Activated T-cell treated with anti-CD3 and anti-CD28 coated beads, Interleukin-2, amount 50 U/mL, for 72 hours (primary cell): ENCODE data around the gene COTL1. TPM values are rescaled to one million over a fixed set of nuclear protein-coding genes. Genes with fewer than 3 reads are reported as not detected.

Experiments
- ATAC-seq, 2 donors: fragments of 150-1000 bp; cut with Tn5 transposase; replicated peaks in 1 of 2; 2 replicates each; pipeline ENCODE4 v1.10.0; 2021; ENCODE audit warnings: moderate library complexity in 2 of 2, mild to moderate bottlenecking in 1 of 2
- DNase-seq, 2 donors: peaks; one replicate each; pipeline ENCODE4 v3.0.0; 2021 to 2022; ENCODE audit warnings: mixed read lengths in 1 of 2
- H3K27ac Mint-ChIP-seq: one replicate; pipeline ENCODE4 v1.8.0; 2022; ENCODE audit warnings: mild to moderate bottlenecking, moderate library complexity, mixed read lengths
- H3K27me3 Mint-ChIP-seq: one replicate; pipeline ENCODE4 v1.8.0; 2022; ENCODE audit warnings: low read depth, mixed read lengths
- H3K36me3 Mint-ChIP-seq, 2 donors: one replicate each; pipeline ENCODE4 v1.8.0; 2022; ENCODE audit warnings: mixed read lengths in 2 of 2, mild to moderate bottlenecking in 1 of 2; ENCODE audit not compliant: insufficient read depth in 2 of 2
- H3K4me1 Mint-ChIP-seq: one replicate; pipeline ENCODE4 v1.8.0; 2022; ENCODE audit warnings: low read depth, mixed read lengths
- H3K4me3 Mint-ChIP-seq, 2 donors: one replicate each; pipeline ENCODE4 v1.8.0; 2022; ENCODE audit warnings: mild to moderate bottlenecking in 2 of 2, mixed read lengths in 2 of 2, moderate library complexity in 2 of 2
- H3K9me3 Mint-ChIP-seq, 2 donors: one replicate each; pipeline ENCODE4 v1.8.0; 2022; ENCODE audit warnings: mixed read lengths in 2 of 2
- total RNA-seq, 2 donors: library from RNA; stranded (reverse); gene quantifications; one replicate each; pipeline ENCODE4 v1.2.3, GENCODE V29; 2022

The COTL1 gene
- total RNA-seq, 2 donors from 2014 or later, result 353 to 529 TPM

DNA sequence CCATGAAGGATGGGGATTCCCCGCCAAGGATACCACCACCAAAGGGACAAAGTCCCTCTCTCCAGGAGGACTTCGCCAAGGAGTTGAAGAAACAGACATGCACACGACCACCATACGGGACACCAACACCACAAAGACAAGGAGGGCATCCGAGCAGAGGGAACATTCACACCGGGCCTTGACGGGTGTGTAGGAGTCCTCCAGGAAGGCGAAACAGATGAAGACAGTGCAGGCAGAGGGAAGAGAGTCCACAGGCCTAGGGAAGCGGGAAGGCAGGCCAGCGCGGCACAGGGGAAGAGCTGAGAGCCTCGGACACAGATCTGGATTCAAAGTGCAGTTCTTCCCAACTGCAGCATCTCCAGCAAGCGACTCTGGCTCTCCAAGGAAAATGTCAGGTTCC is 10.8 kb downstream of the COTL1 start:
- Mint-ChIP-seq H3K4me1 (peaks cover 97% of the 10 kb centered on the region), H3K36me3 (peaks cover 15 to 42% of the 10 kb centered on the region in 2 donors), H3K27me3 (no peaks in the 10 kb centered on the region), H3K4me3 (peak overlapping the region; percentile 66 to 69), H3K9me3 (peaks cover 0 to 11% of the 10 kb centered on the region in 2 donors), H3K27ac (peak overlapping the region; percentile 25)
- ATAC-seq, result no peak
- DNase-seq, result no peak

DNA sequence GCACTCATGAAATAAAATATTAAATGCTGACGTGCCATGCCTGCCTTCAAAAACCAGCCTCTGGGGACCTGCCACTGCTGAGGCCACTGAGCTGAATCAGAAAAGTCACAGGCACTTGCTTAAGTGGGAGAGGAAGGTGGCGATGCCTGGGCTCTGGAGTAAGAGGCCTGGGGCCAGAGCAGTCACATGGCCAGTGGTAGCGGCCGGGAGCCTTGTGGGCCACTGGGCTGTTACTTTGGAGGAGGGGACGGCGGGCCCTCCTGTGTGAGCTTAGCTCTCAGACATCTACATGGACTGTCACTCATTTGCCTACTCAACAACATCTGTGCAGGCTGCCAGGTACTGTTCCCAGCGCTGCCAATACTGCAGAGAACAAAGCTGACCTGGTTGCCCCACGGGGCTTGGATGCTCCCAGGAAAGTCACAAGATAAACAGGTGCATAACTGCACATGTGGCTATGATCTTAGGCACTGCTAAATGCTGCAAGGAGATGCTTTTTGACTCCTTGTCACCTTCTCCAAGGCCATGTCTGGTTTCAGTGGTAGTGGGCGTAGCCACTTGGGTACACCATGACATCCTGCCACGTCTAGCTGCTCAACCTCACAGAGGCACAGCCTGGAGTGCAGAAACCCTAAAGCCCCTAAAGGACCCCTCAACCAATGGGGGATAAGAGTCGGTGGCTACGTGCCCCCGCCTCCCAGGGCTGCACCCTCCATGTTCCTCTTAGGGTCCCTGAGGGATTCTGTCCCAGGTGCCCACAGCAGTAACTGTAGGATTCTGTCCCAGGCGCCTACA is 11.6 kb downstream of the COTL1 start:
- Mint-ChIP-seq H3K36me3 (peaks cover 13 to 36% of the 10 kb centered on the region in 2 donors), H3K27ac (peak overlapping the region; percentile 25), H3K4me3 (peak overlapping the region; percentile 66 to 69), H3K27me3 (no peaks in the 10 kb centered on the region), H3K4me1 (peaks cover 97% of the 10 kb centered on the region), H3K9me3 (peaks cover 0 to 9% of the 10 kb centered on the region in 2 donors)
- peak; percentile 47 to 68 for ATAC-seq
- DNase-seq, result peak; percentile 55 to 57

DNA sequence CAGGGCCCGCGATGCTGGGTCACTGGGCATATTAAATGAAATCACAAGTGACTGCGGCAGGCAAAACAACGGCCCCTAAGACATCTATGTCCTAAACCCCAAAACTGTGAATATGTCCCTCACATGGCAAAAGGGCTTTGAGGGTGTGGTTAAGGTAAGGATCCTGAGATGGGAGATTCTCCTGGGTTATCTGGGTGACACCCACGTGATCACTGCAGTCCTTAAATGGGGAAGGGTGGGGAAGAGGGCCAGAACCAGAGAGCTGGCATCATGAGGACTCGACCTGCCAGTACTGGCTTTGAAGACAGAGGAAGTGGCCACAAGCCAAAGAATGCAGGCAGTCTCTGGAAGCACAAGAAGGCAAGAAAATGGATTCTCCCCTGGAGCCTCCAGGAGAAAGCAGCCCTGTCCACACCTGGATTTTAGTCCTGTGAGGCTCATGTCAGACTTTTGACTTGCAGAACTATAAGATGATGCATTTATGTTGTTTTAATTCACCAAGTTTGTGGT is 12.5 kb downstream of the COTL1 start:
- peaks cover 8 to 27% of the 10 kb centered on the region in 2 donors for H3K36me3 Mint-ChIP-seq
- H3K27me3 Mint-ChIP-seq, result no peaks in the 10 kb centered on the region
- peaks cover 0 to 2% of the 10 kb centered on the region in 2 donors for H3K9me3 Mint-ChIP-seq
- no peak overlapping the region for H3K27ac Mint-ChIP-seq
- no peak for DNase-seq
- peak overlapping the region in 1 of 2 donors; percentile 10 for H3K4me3 Mint-ChIP-seq
- H3K4me1 Mint-ChIP-seq, result peaks cover 97% of the 10 kb centered on the region
- no peak for ATAC-seq

DNA sequence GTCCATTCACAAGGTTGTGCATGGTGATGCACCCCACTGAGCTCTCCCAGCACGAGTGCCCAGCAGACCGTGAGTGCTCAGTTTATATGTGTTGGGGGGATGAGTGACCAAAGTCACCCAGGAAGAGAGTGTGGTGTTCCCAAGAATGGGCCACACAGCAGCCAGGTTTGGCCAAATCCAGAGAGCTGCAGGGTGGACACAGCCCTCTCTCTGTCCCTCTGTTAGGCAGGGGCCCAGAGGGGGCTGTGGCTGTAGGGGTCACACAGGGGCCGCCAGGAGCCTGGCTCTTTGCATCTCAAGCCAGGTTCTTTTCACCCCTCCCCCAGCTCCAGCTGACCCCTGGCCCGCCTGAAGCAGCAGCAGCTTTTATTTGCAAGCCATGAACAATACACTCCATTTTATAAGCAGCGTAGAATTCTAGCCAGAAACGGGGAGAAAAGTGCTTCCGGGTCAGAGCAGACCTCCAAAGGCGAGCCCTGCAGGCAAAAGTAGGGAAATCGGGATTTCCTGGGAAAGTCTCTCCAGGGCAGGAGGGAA is 13.3 kb downstream of the COTL1 start:
- Mint-ChIP-seq H3K9me3 (no peaks in the 10 kb centered on the region), H3K4me3 (peak overlapping the region; percentile 64 to 78), H3K4me1 (peaks cover 97% of the 10 kb centered on the region), H3K36me3 (peaks cover 3 to 20% of the 10 kb centered on the region in 2 donors), H3K27ac (peak overlapping the region; percentile 81), H3K27me3 (no peaks in the 10 kb centered on the region)
- ATAC-seq, result no peak
- no peak for DNase-seq

DNA sequence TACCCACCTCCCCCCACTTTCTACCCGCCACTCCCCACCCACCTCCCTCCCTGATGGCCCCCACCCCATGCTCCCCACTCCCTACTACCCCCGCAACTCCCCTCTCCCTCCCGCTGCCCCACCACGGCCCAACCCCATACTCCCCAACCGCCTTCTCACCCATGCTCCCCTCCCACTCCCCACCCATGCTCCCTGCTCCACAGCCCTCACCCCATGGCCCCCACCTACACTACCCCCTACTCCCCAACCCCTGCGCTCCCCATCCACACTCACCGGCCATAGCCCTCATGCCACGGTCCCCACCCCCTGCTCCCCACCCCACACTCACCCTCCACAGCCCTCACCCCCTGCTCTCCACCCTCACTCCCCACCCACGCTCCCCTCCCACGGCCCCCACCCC is 13.9 kb downstream of the COTL1 start:
- peaks cover 97% of the 10 kb centered on the region for H3K4me1 Mint-ChIP-seq
- ATAC-seq (no peak), DNase-seq (no peak)
- H3K9me3 Mint-ChIP-seq, result no peaks in the 10 kb centered on the region
- peak overlapping the region; percentile 76 to 78 for H3K4me3 Mint-ChIP-seq
- H3K27ac Mint-ChIP-seq, result peak overlapping the region; percentile 81
- H3K27me3 Mint-ChIP-seq, result no peaks in the 10 kb centered on the region
- peaks cover 4 to 19% of the 10 kb centered on the region in 2 donors for H3K36me3 Mint-ChIP-seq

DNA sequence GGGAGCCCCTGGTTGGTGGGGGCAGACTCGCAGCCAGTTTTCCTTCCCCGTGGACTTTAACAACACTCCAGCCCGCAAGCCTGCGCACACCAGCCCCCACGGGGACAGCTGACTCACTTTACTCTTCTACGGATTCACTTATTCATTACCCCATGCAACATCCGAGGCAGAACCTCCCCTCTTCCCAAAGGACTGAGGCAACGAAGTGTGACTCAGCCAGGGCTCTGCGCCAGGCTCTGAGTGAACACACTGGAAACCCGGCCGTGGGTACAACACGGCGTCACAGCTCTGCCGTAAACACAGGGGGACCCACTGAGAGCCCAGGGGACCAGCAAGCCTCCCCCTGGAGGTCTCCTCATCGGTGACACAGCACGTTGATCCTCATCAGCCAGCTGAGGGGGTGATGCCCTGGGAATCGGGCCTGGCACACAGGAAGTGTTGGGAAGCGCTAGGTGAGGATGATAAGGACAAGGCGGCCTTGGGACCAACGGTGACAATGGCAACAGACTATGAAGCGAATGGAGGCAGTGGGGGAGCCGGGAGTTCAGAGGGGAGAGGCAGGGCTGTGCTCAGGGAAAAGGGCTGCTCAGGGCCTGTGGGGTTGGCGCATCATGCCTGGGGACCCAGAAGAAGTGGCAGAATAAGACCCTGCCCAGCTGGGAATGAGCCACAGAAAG is 14.6 kb downstream of the COTL1 start:
- Mint-ChIP-seq H3K27ac (peak overlapping the region; percentile 94), H3K4me1 (peaks cover 93% of the 10 kb centered on the region), H3K36me3 (peaks cover 4 to 15% of the 10 kb centered on the region in 2 donors), H3K4me3 (peak overlapping the region; percentile 76 to 81), H3K27me3 (no peaks in the 10 kb centered on the region), H3K9me3 (no peaks in the 10 kb centered on the region)
- DNase-seq (peak; percentile 45 to 55), ATAC-seq (peak in 1 of 2 donors; percentile 33)

DNA sequence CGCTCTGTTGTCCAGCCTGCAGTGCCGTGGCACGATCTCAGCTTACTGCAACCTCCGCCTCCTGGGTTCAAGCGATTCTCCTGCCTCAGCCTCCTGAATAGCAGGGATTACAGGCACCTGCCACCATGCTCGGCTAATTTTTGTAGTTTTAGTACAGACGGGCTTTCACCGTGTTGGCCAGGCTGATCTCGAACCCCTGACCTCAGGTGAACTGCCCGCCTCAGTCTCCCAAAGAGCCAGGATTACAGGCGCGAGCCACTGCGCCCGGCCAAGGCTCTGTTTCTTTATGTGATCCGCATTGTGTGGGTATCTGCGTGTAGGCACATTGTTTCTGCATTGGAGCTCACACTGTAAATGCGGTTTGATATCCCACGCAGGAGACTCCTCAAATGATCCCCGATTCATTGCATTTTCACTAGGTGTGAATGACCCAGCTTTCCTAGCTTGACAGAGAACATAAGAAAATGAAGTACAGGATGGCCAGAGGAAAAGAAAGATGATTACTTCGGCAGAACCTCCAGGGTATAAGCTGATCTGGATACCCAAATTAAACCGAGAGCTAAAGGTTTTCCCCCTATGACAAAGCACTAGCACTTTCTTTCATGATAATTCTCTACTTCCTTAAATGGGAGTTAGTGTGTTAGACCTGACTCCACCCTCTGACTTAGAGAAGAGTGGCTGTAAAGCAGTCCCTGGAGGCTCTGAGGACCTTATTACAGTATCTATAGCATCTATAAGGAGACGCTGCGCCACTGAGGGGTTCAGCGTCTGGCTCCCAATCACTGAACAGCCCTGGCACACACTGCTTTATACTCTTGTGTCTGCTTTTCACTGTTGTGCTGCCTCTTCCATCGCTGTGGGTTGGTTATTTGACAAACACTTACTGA is 17.3 kb downstream of the COTL1 start:
- H3K4me1 Mint-ChIP-seq, result peaks cover 93% of the 10 kb centered on the region
- DNase-seq (no peak), ATAC-seq (peak; percentile 63 to 69)
- H3K27ac Mint-ChIP-seq, result peak overlapping the region; percentile 96
- H3K27me3 Mint-ChIP-seq, result no peaks in the 10 kb centered on the region
- H3K4me3 Mint-ChIP-seq, result peak overlapping the region; percentile 85 to 90
- peaks cover 4 to 13% of the 10 kb centered on the region in 2 donors for H3K36me3 Mint-ChIP-seq
- H3K9me3 Mint-ChIP-seq, result no peaks in the 10 kb centered on the region

DNA sequence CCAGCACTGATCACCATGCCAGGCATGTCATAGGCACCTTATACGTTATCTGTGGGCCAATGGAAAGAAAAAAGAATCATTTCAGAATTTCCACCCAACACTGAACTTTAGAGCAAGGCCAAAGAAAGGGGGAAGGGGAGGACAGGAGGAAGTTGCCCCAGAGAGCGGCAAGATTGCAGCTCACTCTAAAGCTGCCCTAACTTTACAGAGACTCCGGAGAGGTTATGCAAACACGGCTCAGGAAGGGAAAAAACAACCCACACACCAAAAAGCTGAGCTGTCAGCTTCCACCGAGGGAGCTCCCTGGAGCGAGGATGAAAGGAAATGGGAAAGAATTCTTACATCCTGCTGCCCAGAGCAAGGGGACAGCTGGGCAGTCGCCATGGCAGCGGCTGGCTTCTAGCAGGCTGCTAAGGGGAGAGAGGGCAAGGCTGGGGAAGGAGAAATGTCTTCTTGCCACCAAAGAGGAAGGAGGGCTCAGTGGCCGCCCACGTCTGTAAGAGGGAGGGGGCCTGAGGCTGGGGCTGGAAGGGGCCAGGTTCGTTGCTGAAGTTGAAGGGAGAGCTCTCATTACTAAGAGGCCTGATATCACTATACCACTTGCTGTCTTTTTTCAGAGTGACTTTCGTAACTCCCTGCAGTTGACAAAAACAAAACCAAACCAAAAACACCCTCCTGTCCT is 18.2 kb downstream of the COTL1 start:
- Mint-ChIP-seq H3K36me3 (peaks cover 4 to 13% of the 10 kb centered on the region in 2 donors), H3K4me3 (peak overlapping the region; percentile 85 to 90), H3K27ac (peak overlapping the region; percentile 96), H3K9me3 (no peaks in the 10 kb centered on the region), H3K4me1 (peaks cover 93% of the 10 kb centered on the region), H3K27me3 (no peaks in the 10 kb centered on the region)
- ATAC-seq (peak; percentile 65 to 75), DNase-seq (peak; percentile 79 to 87)

DNA sequence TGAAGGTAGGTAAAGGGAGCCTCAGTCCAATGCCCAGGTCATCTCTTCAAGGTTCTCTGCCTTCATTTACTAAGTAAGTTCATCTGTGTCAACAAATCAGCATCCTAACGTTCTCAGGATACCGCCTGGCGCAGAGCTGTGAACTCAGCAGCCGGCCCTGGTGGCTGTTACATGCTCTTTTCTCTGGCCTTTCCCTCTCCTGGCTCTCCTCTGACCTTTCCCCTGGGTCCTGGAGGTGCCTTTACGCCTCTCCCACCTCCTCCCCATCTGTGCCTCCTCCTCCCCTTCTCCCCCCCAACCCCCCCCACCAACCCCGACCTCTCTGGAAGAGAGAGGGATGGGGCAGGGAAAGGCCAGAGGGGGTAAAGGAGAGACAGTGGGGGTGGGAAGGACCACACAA is 19.5 kb downstream of the COTL1 start:
- Mint-ChIP-seq H3K27ac (peak overlapping the region; percentile 64), H3K27me3 (no peaks in the 10 kb centered on the region), H3K36me3 (peaks cover 9 to 17% of the 10 kb centered on the region in 2 donors), H3K9me3 (no peaks in the 10 kb centered on the region), H3K4me1 (peaks cover 96% of the 10 kb centered on the region), H3K4me3 (peak overlapping the region; percentile 61 to 76)
- ATAC-seq (no peak), DNase-seq (no peak)

DNA sequence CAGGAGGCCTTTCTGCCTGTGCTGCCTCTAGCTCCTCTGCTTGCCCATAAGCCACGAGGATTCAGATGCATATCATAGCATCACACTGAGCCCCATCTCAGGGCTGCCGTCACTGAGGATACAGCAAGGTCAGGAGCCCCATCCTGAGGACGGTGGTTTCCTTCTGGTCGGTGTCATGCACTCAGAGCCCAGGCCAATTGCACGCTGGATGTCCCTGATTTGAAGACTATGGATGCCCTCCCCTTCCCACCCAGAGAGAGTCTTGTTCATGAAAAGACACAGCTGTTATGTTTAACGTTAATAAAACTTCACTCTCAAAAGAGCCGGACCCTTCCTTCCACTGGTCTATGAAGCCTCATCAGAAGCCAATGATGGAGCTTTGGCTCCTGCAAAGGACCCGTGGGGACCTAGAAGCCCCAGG is 19.9 kb downstream of the COTL1 start:
- ATAC-seq, result peak; percentile 8 to 23

DNA sequence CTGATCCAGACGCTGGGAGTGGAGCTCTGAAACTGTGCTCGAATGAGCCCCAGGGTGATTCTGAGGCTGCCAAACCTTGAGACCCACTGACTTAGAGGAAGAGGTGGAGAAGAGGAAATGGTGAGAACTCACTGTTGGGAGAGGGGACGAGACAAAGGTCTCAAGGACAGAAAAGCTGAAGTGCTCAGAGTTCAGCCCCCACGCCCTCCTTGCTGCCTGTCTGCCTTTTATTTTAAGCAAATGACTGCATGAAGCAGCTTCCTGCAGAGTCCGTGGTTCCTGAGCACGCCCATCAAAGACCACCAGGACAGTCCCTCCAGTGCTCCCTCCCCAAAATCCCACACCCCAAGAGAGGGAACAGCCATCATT is 20.4 kb downstream of the COTL1 start:
- Mint-ChIP-seq H3K27ac (peak overlapping the region; percentile 64), H3K4me1 (peaks cover 96% of the 10 kb centered on the region), H3K4me3 (peak overlapping the region; percentile 61 to 76), H3K9me3 (no peaks in the 10 kb centered on the region), H3K36me3 (peaks cover 9 to 17% of the 10 kb centered on the region in 2 donors), H3K27me3 (no peaks in the 10 kb centered on the region)
- no peak for DNase-seq
- no peak for ATAC-seq

More for the DNA sequence above, 19.9 kb downstream of the COTL1 start:
- peaks cover 9 to 17% of the 10 kb centered on the region in 2 donors for H3K36me3 Mint-ChIP-seq
- H3K27me3 Mint-ChIP-seq, result no peaks in the 10 kb centered on the region
- DNase-seq, result peak; percentile 51 to 56
- H3K4me3 Mint-ChIP-seq, result peak overlapping the region; percentile 61 to 76
- H3K27ac Mint-ChIP-seq, result peak overlapping the region; percentile 64
- H3K9me3 Mint-ChIP-seq, result no peaks in the 10 kb centered on the region
- peaks cover 96% of the 10 kb centered on the region for H3K4me1 Mint-ChIP-seq
